ENCODE data around the gene FAM184B. TPM values are rescaled to one million over a fixed set of nuclear protein-coding genes. Genes with fewer than 3 reads are reported as not detected.
A peak's percentile ranks its signal among the peaks of the same experiment; 100 is the strongest.

Gene FAM184B
- total RNA-seq, 6 experiments from 2014 or later, result not detected

- Histone ChIP-seq H3K27ac (no peak overlapping the region), H3K4me3 (no peak overlapping the region), H3K27me3 (no peaks in the 10 kb centered on the region), H3K36me3 (peaks cover 6 to 70% (median 37%) of the 10 kb centered on the region in 4 donors), H3K9me3 (no peaks in the 10 kb centered on the region), H3K4me1 (no peaks in the 10 kb centered on the region)
- no peak for ATAC-seq
- TF ChIP-seq POLR2A (IDR thresholded peaks at IDR 0.05) (no peak), CTCF (IDR thresholded peaks at IDR 0.05) (no peak)
- 65% methylated on average over 3 of the region's 3 CpGs for WGBS (ENCODE audit: insufficient coverage, low coverage, low lambda C conversion rate, missing lambda C conversion rate)
- intact Hi-C loops (cut with DNase I), result no loop called here
- DNase-seq, result no peak
Observed at GRCh38 chr4:17605236-17605635, 176.2 kb downstream of the FAM184B start.

- ATAC-seq (no peak), DNase-seq (no peak)
- no peaks in the 10 kb centered on the region for H3K4me1 ChIP-seq
- no peak overlapping the region for H3K27ac ChIP-seq
- no peaks in the 10 kb centered on the region for H3K27me3 ChIP-seq
- WGBS (ENCODE audit: insufficient coverage, low coverage, low lambda C conversion rate, missing lambda C conversion rate), result 100% methylated on average over 1 of the region's 1 CpG
- H3K4me3 ChIP-seq, result no peak overlapping the region
- H3K9me3 ChIP-seq, result no peaks in the 10 kb centered on the region
- H3K36me3 ChIP-seq, result peaks cover 13 to 88% (median 45%) of the 10 kb centered on the region in 4 donors
- intact Hi-C loops (cut with DNase I), result no loop called here
- TF ChIP-seq POLR2A (IDR thresholded peaks at IDR 0.05) (no peak), CTCF (IDR thresholded peaks at IDR 0.05) (no peak)
Observed at GRCh38 chr4:17599826-17600225, 181.6 kb downstream of the FAM184B start.

- intact Hi-C loops (cut with DNase I), result no loop called here
- Histone ChIP-seq H3K27ac (no peak overlapping the region), H3K27me3 (no peaks in the 10 kb centered on the region), H3K4me1 (no peaks in the 10 kb centered on the region), H3K4me3 (no peak overlapping the region), H3K36me3 (peaks cover 13 to 98% (median 53%) of the 10 kb centered on the region in 4 donors), H3K9me3 (no peaks in the 10 kb centered on the region)
- DNase-seq (no peak), ATAC-seq (peak in 3 of 4 donors; percentile 26 to 63 (median 33))
- TF ChIP-seq POLR2A (IDR thresholded peaks at IDR 0.05) (no peak), CTCF (IDR thresholded peaks at IDR 0.05) (peak in 3 of 4 donors; percentile 9 to 20 (median 11))
- 70% methylated on average over 7 of the region's 7 CpGs for WGBS (ENCODE audit: insufficient coverage, low coverage, low lambda C conversion rate, missing lambda C conversion rate)
Observed at GRCh38 chr4:17597517-17597916, 183.9 kb downstream of the FAM184B start.

GRCh38 chr4:17595471-17596005 is 185.9 kb downstream of the FAM184B start:
- TF ChIP-seq POLR2A (IDR thresholded peaks at IDR 0.05), result no peak
- no peak for TF ChIP-seq CTCF (IDR thresholded peaks at IDR 0.05)
- H3K27me3 ChIP-seq, result no peaks in the 10 kb centered on the region
- DNase-seq (no peak), ATAC-seq (peak; percentile 23 to 70 (median 48))
- 66% methylated on average over 6 of the region's 6 CpGs for WGBS (ENCODE audit: insufficient coverage, low coverage, low lambda C conversion rate, missing lambda C conversion rate)
- H3K4me1 ChIP-seq, result no peaks in the 10 kb centered on the region
- intact Hi-C loops (cut with DNase I), result no loop called here
- peaks cover 16 to 96% (median 47%) of the 10 kb centered on the region in 4 donors for H3K36me3 ChIP-seq
- no peaks in the 10 kb centered on the region for H3K9me3 ChIP-seq
- H3K4me3 ChIP-seq, result no peak overlapping the region
- H3K27ac ChIP-seq, result no peak overlapping the region
